Osteocyte (in vitro differentiated cells): ENCODE data around the gene MUC5B. TPM values are rescaled to one million over a fixed set of nuclear protein-coding genes. Genes with fewer than 3 reads are reported as not detected.
A peak's percentile ranks its signal among the peaks of the same experiment; 100 is the strongest.

ENCODE experiments used
- DNase-seq: peaks from one replicate; pipeline ENCODE4 v3.0.0; 2021; ENCODE audit warnings: mixed read lengths; ENCODE audit not compliant: unreplicated experiment; ENCODE audit errors: extremely low spot score
- H3K27ac Mint-ChIP-seq: one replicate; pipeline ENCODE4 v1.8.0; 2021; ENCODE audit warnings: mild to moderate bottlenecking, mixed read lengths; ENCODE audit not compliant: unreplicated experiment
- H3K27me3 Mint-ChIP-seq: one replicate; pipeline ENCODE4 v1.8.0; 2021; ENCODE audit warnings: mixed read lengths; ENCODE audit not compliant: unreplicated experiment
- H3K36me3 Mint-ChIP-seq: one replicate; pipeline ENCODE4 v1.8.0; 2021; ENCODE audit warnings: mixed read lengths; ENCODE audit not compliant: unreplicated experiment
- H3K4me1 Mint-ChIP-seq: one replicate; pipeline ENCODE4 v1.8.0; 2021; ENCODE audit warnings: mixed read lengths; ENCODE audit not compliant: unreplicated experiment
- H3K4me3 Mint-ChIP-seq: one replicate; pipeline ENCODE4 v1.8.0; 2021; ENCODE audit warnings: mild to moderate bottlenecking, moderate library complexity, mixed read lengths; ENCODE audit not compliant: unreplicated experiment
- H3K9me3 Mint-ChIP-seq: one replicate; pipeline ENCODE4 v1.8.0; 2021; ENCODE audit warnings: mixed read lengths; ENCODE audit not compliant: unreplicated experiment
- total RNA-seq: library from RNA; stranded (reverse); gene quantifications from 2 replicates; pipeline ENCODE4 v1.2.1, GENCODE V29; 2021
- TF ChIP-seq, protein P1 (sequence below): fragments of 200-600 bp; sonication (generic); IDR thresholded peaks from 2 replicates; pipeline ENCODE4 v1.5.0; 2021; ENCODE audit warnings: antibody characterized with exemption, mild to moderate bottlenecking, moderate library complexity

MUC5B gene
- total RNA-seq, 1 donor from 2014 or later: not detected

DNA sequence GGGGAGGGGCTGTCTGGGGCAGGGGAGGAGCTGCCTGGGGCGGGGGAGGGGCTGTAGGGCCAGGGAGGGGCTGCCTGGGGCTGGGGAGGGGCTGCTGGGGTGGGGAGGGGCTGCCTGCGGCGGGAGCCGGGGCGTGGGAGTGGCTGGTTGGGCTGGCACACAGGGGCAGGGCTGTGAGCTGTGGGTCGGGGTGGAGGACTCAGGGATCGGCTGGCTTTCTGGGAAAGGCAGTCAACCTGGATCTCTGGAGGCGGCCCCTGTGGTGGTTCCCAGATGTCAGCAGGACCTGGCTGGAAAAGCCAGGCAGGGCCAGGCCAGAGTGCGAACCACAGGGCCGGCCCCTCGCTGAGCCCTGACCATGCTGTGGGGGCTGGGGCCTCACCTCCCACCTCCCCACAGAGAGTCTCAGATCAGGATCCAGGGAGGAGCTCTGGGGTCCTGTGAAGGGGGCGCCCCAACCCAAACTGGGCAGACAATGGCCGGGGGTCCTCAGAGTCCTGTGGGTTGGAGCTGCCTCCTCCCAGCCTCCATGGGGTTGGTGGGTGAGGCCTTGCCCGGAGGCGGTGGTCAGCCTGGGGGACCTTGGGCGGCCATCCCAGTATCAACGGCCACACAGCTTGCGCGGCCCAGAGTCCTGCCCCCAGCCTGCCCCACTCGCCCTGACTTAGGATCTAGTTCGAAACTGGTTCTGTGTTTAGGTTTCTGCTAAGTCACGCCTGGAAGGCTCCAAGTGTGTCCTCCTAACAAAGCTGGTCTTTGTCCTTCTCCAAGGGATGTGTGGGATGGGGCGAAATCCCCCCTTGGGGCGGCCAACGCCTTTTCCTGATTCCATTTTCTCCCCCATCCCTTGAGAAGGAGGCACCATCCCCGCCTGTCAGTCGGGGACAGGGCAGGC lies 1.9 kb downstream of the MUC5B start:
- Mint-ChIP-seq H3K27me3 (no peaks in the 10 kb centered on the region), H3K4me3 (no peak overlapping the region), H3K36me3 (no peaks in the 10 kb centered on the region), H3K27ac (no peak overlapping the region), H3K9me3 (no peaks in the 10 kb centered on the region), H3K4me1 (no peaks in the 10 kb centered on the region)
- TF ChIP-seq, protein P1, sequence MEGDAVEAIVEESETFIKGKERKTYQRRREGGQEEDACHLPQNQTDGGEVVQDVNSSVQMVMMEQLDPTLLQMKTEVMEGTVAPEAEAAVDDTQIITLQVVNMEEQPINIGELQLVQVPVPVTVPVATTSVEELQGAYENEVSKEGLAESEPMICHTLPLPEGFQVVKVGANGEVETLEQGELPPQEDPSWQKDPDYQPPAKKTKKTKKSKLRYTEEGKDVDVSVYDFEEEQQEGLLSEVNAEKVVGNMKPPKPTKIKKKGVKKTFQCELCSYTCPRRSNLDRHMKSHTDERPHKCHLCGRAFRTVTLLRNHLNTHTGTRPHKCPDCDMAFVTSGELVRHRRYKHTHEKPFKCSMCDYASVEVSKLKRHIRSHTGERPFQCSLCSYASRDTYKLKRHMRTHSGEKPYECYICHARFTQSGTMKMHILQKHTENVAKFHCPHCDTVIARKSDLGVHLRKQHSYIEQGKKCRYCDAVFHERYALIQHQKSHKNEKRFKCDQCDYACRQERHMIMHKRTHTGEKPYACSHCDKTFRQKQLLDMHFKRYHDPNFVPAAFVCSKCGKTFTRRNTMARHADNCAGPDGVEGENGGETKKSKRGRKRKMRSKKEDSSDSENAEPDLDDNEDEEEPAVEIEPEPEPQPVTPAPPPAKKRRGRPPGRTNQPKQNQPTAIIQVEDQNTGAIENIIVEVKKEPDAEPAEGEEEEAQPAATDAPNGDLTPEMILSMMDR: no peak
- peak; percentile 82 for DNase-seq

DNA sequence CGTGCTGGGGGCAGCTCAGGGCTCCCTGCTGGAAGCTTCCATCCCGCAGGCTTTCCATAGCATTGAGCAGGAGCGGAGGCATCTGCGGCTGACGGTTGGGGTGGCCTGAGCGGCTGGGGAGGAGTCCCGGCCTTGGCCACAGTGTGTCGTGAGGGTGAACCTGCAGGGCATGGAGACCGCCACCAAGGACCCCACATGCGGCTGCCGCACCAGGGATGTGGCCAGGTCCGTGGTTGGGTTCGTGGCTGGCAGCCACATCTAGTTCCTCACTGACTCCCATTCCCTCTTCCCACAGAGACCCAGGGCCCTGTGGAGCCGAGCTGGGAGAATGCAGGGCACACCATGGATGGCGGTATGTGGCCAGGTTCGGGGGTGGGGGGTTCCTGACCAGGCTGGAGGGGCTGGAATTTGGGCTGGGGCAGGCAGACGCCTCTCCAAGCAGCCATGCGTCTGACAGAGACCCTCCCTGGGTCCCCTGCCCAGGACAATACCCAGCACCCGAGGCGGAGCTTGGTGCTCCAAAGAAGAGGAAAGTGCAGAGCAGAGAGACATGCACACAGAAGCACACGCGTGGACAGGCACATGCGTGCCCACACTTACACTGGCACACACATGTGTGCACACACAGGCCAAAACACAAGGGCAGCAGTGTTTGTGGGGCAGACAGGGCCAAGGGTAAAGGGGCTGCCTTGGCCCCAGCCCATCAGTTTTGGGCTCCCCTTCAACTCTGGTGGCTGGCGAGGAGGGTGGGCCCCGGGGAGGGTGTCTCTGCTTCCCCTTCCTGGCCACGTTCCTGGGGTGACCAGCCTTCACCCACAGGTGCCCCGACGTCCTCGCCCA lies 2.7 kb downstream of the MUC5B start:
- H3K9me3 Mint-ChIP-seq: no peaks in the 10 kb centered on the region
- peak; percentile 77 for DNase-seq
- H3K27ac Mint-ChIP-seq: no peak overlapping the region
- no peak overlapping the region for H3K4me3 Mint-ChIP-seq
- no peaks in the 10 kb centered on the region for H3K4me1 Mint-ChIP-seq
- TF ChIP-seq, protein P1: no peak
- no peaks in the 10 kb centered on the region for H3K36me3 Mint-ChIP-seq
- no peaks in the 10 kb centered on the region for H3K27me3 Mint-ChIP-seq

DNA sequence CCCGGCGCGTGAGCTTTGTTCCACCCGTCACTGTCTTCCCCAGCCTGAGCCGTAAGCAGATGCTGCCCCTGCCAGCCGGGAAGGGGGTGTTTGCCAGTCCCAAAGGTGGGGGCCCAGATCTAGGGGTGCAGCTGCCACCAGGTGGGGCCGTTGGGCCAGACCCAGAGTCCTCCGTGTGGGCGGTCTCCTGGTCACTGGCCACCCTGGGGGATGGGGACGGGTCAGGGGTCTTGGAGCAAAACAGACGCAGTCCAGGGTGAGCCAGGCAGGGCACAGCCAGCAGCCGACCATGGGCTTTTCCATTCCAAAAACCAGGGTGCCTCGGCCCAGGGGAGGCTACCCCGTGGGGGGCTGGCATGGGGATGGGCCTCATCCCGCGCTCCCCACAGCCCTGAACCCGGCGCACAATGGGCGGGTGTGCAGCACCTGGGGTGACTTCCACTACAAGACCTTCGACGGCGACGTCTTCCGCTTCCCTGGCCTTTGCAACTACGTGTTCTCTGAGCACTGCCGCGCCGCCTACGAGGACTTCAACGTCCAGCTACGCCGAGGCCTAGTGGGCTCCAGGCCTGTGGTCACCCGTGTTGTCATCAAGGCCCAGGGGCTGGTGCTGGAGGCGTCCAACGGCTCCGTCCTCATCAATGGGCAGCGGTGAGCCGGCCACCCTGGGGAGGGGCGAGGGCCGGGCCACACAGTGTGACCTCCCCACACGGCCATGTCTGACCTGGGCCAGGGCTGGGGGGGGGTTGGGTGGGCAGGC lies 3.5 kb downstream of the MUC5B start:
- no peaks in the 10 kb centered on the region for H3K4me1 Mint-ChIP-seq
- no peaks in the 10 kb centered on the region for H3K9me3 Mint-ChIP-seq
- no peak overlapping the region for H3K27ac Mint-ChIP-seq
- peak; percentile 85 for DNase-seq
- no peaks in the 10 kb centered on the region for H3K36me3 Mint-ChIP-seq
- no peaks in the 10 kb centered on the region for H3K27me3 Mint-ChIP-seq
- H3K4me3 Mint-ChIP-seq: no peak overlapping the region
- TF ChIP-seq, protein P1: no peak

DNA sequence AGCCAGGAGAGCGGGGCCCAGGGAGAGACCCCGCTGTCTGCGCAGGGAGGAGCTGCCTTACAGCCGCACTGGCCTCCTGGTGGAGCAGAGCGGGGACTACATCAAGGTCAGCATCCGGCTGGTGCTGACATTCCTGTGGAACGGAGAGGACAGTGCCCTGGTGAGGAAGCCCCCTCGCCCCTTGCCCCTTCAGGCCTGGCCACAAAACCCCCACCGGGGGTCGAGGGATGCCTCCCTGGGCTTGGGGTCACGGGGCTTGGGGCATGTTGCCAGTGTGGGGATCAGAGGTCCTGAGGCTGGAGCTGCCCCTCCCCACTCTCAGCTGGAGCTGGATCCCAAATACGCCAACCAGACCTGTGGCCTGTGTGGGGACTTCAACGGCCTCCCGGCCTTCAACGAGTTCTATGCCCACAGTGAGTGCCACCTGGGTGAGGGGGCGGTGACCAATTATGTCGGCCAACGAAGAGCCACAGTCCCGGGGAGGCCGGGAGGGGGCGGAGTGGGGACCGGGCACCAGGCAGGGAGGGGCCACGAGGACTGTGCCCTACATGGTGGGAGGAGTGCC lies 4.2 kb downstream of the MUC5B start:
- H3K27me3 Mint-ChIP-seq: no peaks in the 10 kb centered on the region
- no peaks in the 10 kb centered on the region for H3K36me3 Mint-ChIP-seq
- TF ChIP-seq, protein P1: peak; percentile 16
- no peaks in the 10 kb centered on the region for H3K4me1 Mint-ChIP-seq
- no peak overlapping the region for H3K4me3 Mint-ChIP-seq
- no peak for DNase-seq
- no peak overlapping the region for H3K27ac Mint-ChIP-seq
- H3K9me3 Mint-ChIP-seq: no peaks in the 10 kb centered on the region
